NCI-H748 (cell line): ENCODE measurements around the gene PDE1A.

Experiments
- DNase-seq: peaks from one replicate; lab custom pipeline; 2025; ENCODE audit not compliant: unreplicated experiment; lab: John Stamatoyannopoulos, UW

Gene PDE1A

DNA sequence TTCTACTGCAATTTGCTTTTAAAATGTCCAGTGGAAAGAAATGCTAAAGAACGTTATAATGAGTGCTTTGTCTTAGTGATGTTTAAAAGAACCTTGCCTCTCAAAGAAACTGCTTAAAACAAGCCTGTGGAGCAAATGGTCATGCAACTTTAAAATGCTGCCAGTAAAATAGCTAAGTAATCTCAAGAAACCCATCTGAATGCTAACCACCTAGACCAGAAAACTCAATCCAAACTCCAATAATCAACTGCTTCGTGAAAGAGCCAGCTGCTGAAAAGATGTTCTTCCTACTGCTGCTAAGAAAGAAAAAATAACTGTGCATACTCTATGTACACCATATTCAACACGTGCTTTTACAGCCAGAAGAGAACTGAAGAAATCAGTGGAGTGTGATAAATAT, 145.6 kb downstream of the PDE1A start:
- no peak for DNase-seq

- no peak for DNase-seq
Observed at GRCh38 chr2:182280118-182280517, 146.7 kb downstream of the PDE1A start.

- DNase-seq, result peak; percentile 18
Observed at GRCh38 chr2:182276662-182277061, 150.2 kb downstream of the PDE1A start.

GRCh38 chr2:182267971-182268370, 158.9 kb downstream of the PDE1A start:
- no peak for DNase-seq

DNA sequence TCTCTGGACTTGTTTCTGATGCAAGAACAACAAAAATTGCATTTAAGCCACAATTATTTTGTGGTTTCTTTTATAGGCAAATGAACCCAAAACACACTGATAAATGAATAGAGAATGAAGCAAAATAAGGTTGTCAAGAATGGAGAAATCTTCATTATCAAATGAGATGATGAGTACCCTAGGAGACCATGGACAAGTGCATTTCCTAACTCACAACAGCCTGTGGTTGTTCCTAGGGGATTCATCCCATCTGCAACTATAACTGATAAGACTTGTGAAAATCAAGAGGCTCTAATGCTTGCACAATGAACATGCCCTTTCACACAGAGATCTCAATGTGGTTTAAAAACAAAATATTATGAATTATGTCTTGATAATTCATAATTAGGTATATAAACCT, 159.9 kb downstream of the PDE1A start:
- DNase-seq, result no peak

- DNase-seq, result no peak
Observed at GRCh38 chr2:182265718-182266117, 161.1 kb downstream of the PDE1A start.

- no peak for DNase-seq
Observed at GRCh38 chr2:182261860-182262387, 164.9 kb downstream of the PDE1A start.

GRCh38 chr2:182259629-182260150, 167.1 kb downstream of the PDE1A start:
- DNase-seq, result no peak

DNA sequence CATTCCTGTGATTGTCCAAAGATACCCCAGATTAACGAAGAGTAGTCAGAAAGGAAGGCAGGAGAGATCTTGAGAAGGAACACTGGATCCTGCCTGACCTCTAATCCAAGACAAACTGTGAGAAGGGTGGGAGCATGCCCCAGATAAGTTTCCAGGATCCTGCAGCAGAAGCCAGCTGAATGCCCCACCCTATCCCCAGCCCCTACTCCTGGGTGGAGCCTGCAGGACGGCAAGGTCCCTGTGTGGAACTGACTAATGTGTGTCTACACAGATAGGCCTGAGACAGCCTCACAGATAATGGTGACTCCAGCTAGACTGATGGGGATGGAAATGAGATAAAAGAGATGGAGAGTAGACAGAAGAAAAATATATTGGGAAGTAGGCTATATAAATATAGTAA, 174.3 kb downstream of the PDE1A start:
- no peak for DNase-seq

- no peak for DNase-seq
Observed at GRCh38 chr2:182248898-182249297, 177.9 kb downstream of the PDE1A start.

DNA sequence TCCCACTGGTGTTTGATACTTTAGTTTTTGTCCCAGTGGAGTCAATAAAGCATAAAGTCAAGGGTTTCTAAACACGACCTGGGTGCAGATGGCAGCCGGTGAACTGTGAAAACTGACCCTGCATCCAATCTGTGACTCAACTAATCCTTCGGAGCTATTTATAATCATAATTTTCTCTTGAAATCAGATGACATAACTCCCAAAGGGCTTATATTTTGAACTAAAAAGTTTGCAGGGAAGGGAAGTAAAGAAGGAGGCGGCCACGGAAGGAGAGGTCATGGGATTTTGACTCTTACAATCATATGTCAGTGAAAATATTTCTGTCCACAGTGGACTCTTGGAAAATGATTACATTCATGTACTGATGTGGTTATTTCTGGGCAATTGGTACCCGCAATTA, 178.5 kb downstream of the PDE1A start:
- no peak for DNase-seq

GRCh38 chr2:182247831-182248230, 179.0 kb downstream of the PDE1A start:
- no peak for DNase-seq

GRCh38 chr2:182245963-182246362, 180.9 kb downstream of the PDE1A start:
- DNase-seq, result no peak

- DNase-seq, result no peak
Observed at GRCh38 chr2:182242609-182243008, 184.2 kb downstream of the PDE1A start.

DNA sequence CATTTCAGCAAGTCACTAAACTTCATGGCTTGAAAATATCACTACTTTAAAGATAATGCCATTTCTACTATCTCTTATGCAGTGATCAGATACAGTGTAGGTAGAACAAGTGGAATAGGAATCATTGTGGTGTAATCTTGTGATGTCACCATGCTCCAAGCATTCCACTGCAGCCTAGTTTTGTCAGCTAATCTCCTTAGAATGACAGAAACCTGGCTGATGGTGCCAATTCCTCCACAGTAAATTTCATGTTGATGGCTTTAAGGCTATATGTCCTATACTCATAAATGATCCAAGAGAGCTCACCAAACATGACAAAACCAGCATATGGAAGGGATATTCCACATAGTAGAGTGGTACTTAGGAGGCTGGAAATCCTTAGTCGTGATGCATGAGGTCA, 184.9 kb downstream of the PDE1A start:
- DNase-seq, result no peak

DNA sequence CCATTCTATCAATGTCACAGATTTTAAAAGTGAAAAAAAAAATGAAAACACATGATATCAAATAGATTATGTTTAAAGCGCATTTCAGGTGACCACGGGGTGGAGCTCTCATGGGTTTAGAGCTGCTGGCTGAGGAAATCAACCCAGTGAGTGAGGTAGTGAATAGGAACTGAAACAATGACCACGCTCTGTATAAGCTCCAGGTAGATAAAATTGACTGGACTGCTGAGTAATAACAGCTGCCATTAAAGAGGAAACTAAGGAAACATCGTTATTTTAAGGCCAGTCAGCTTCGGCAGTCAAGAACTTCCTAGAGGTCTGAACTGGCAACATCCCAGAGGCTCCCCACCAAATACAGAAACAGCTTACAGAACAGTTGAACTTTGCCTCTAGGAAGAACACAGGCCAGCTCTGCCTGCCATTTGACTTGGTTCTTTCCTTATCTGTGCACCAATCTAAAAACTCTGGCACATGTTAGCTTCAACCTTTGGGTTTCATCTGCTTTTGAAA, 185.9 kb downstream of the PDE1A start:
- peak; percentile 87 for DNase-seq

- DNase-seq, result no peak
Observed at GRCh38 chr2:182230561-182230960, 196.3 kb downstream of the PDE1A start.

DNA sequence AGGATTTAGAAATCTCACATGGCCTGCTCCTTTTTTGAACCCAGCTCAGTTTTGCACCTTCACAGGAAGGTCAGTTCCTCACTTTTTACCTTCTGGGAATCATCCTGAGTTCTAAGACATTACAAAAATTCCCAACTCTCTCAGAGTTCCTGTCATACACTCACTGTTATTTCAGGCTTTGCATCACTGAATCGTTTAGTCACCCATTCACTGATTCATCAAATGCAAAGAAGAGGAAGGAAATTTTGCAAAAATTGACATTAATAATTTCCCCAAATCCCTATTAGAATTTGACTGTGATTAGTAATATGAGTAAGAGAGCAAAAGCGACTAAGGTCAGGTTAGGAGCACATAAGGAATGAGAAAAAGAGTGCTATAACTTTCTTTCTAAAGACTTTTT, 197.5 kb downstream of the PDE1A start:
- DNase-seq, result no peak

- peak; percentile 49 for DNase-seq
Observed at GRCh38 chr2:182228741-182229140, 198.1 kb downstream of the PDE1A start.

GRCh38 chr2:182228073-182228473, 198.8 kb downstream of the PDE1A start:
- peak; percentile 100 for DNase-seq

- peak; percentile 38 for DNase-seq
Observed at GRCh38 chr2:182226807-182227206, 200.0 kb downstream of the PDE1A start.

DNA sequence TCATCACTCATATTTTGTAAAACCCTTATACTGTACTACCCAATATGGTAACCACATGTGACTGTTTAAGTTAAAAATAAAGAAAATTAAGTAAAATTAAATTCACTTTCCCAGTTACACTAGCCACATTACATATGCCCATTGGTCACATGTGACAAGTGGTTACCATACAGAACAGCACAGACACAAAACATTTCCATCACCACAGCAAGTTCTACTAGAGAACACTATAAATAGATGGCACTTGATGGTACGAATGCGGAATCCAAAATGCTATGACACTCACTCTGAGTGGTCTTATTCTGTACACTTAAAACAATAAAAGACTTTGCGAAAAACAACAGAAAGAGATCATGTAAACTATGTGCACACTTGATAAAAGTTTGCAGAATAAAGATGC, 202.2 kb downstream of the PDE1A start:
- DNase-seq, result no peak

DNA sequence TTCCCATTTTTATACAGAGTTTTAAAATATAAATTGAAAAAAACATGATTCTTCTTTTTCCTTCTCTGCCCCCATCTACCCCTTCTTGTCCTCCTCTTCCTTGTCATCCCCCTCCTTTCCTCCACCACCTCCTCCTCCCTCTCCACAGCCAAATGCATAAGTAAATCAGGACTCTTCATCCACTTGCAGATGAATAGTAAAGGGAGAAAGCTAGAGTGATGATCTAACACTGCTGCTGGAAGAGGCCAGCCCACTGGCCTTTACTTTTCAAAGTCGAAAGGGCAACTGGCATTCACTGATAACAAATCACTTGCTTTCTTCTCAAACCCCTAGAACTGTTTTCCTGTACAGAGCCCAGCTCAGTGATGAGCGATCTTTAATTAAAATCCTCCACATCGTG, 205.8 kb downstream of the PDE1A start:
- DNase-seq, result no peak
